Caki2 (cell line): ENCODE data around the gene LCN6. TPM values are rescaled to one million over a fixed set of nuclear protein-coding genes. Genes with fewer than 3 reads are reported as not detected.

ENCODE experiments used
- total RNA-seq: library from RNA; depleted of rRNA; stranded (reverse); fragments of >200 nt; shearing (Covaris generic); gene quantifications from 2 replicates; pipeline ENCODE4 v1.2.3, GENCODE V29; 2014; ENCODE audit warnings: low replicate concordance; rRNA removed

The LCN6 gene
- total RNA-seq, 1 experiment from 2014 or later, result not detected

Other genes with a start within 250 kb of the LCN6 start
- 7.2 and 7.9 TPM in 2 replicates for gene NOTCH1, start 202.5 kb downstream of the LCN6 start, total RNA-seq
- 51.4 and 58.6 TPM in 2 replicates for gene EGFL7, start 85.6 kb downstream of the LCN6 start, total RNA-seq
- gene AGPAT2, start 61.1 kb downstream of the LCN6 start, total RNA-seq, result 92.9 and 94.5 TPM in 2 replicates
- 12.5 and 19.5 TPM in 2 replicates for gene DIPK1B, start 36.0 kb downstream of the LCN6 start, total RNA-seq
- gene LCN10, start 5.6 kb downstream of the LCN6 start, total RNA-seq, result not detected in 2 replicates
- gene LCN8, start 9.7 kb upstream of the LCN6 start, total RNA-seq, result not detected in 2 replicates
- not detected in 2 replicates for gene LCN15, start 16.0 kb upstream of the LCN6 start, total RNA-seq
- 230 and 313 TPM in 2 replicates for gene TMEM141, start 42.8 kb upstream of the LCN6 start, total RNA-seq
- 1.1 TPM in 1 of 2 replicates, not detected in the other for gene CCDC183, start 47.8 kb upstream of the LCN6 start, total RNA-seq
- gene RABL6, start 59.4 kb upstream of the LCN6 start, total RNA-seq, result 103 and 104 TPM in 2 replicates
- gene AJM1, start 94.0 kb upstream of the LCN6 start, total RNA-seq, result 1.3 and 1.7 TPM in 2 replicates
- 125 and 127 TPM in 2 replicates for gene PHPT1, start 100.9 kb upstream of the LCN6 start, total RNA-seq
- gene MAMDC4, start 103.8 kb upstream of the LCN6 start, total RNA-seq, result 0.17 TPM in 2 replicates
- 460 and 494 TPM in 2 replicates for gene EDF1, start 117.8 kb upstream of the LCN6 start, total RNA-seq
- 61.9 and 67.0 TPM in 2 replicates for gene TRAF2, start 138.0 kb upstream of the LCN6 start, total RNA-seq
- 139 and 152 TPM in 2 replicates for gene FBXW5, start 196.2 kb upstream of the LCN6 start, total RNA-seq
- not detected in 2 replicates for gene C8G, start 196.7 kb upstream of the LCN6 start, total RNA-seq
- gene LCN12, start 203.7 kb upstream of the LCN6 start, total RNA-seq, result not detected in 2 replicates
- not detected in 2 replicates for gene PTGDS, start 229.0 kb upstream of the LCN6 start, total RNA-seq
- not detected in 2 replicates for gene LCNL1, start 234.5 kb upstream of the LCN6 start, total RNA-seq
- gene PAXX, start 243.9 kb upstream of the LCN6 start, total RNA-seq, result 129 and 137 TPM in 2 replicates
- gene CLIC3, start 248.0 kb upstream of the LCN6 start, total RNA-seq, result not detected in 2 replicates